Myometrial cell (primary cell): ENCODE results near the gene VSTM2L. TPM values are rescaled to one million over a fixed set of nuclear protein-coding genes. Genes with fewer than 3 reads are reported as not detected.

Experiments used
- total RNA-seq: library from RNA; depleted of rRNA; stranded (reverse); fragments of >200 nt; gene quantifications from 2 replicates; pipeline ENCODE4 v1.2.3, GENCODE V29; 2015

VSTM2L gene, protein sequence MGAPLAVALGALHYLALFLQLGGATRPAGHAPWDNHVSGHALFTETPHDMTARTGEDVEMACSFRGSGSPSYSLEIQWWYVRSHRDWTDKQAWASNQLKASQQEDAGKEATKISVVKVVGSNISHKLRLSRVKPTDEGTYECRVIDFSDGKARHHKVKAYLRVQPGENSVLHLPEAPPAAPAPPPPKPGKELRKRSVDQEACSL
- 8.9 and 12.9 TPM in 2 replicates for total RNA-seq

DNA sequence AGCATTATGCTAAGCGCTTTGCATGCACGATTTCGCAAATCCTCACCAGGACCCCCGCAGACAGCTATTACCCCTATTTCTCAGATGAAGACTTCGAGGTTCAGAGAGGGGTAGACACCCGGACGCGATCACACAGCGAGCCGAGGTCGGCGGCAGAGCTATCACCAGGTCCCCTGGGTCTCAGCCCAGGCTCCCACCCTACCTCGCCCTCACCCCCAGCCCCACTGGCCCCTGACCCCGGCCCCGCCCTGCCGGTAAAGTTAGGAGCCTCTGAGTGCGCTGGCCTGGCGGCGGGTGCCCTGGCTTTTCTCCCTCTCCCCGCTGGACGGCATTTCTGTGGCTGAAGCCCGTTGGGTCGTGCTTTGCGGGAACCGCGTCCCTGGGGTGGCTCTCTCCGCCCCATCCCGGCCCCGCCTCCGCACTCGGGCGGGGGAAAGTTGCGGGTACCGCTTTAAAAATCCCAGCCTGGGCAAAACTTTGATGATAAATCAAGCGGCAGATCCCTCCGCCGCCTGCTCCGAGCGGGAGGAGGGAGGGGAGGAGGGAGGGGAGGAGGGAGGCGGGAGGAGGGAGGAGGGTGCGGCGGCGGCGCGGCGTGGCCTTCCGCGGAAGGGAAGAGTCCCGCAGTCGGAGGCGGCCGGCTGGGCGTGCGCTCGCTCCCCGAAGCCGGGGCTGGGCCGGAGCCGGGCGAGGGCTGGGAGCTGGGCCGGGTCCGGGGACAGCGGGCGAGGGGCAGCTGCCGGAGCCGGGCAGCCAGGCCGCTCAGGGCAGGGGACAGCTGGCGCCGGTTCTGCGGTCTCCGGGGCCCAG, at the start of gene VSTM2L:
TSS of gene VSTM2L (plus strand) at position 624 of the 810 bp plus-strand sequence. CDS start 224 bp downstream, outside the sequence.

Other genes with a start within 250 kb of the VSTM2L start
- gene CTNNBL1, start 209.1 kb upstream of the VSTM2L start, total RNA-seq, result 29.1 and 40.1 TPM in 2 replicates
- gene TTI1, start 130.3 kb downstream of the VSTM2L start, total RNA-seq, result 16.3 and 18.5 TPM in 2 replicates
- gene RPRD1B, start 130.6 kb downstream of the VSTM2L start, total RNA-seq, result 15.6 and 17.2 TPM in 2 replicates